ENCODE measurements around the gene TCEA2.

Gene TCEA2

DNA sequence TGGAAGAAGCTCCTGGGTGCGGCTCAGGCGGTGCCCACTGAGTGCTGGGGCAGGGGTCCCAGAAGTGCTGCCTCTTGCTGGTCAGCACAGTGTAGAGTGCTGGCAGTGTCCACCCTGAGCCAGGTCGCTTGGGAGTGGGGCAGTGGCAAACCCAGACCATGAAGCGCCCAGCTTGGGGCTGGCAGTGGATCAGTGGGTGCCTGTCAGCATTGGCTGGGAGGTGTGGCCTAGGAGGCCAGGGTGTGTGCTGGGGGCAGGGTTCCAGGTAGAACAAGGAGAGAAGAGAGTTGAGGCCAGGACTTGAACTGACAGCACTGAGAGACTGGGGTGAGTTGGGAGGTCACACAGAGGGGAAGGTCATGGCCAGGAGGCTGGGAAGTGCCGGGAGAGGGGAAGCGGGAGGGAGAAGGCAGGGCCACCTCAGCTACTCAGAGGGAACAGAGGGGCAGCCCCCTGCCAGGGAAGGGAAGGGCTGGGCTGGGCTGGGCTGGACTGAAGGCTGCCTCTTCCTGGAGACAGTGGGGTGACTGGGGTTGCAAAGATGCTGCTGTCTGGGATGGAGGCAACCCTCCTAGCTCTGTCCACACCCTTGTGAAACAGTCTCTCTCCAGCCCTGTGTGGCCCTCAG lies 4.1 kb downstream of the TCEA2 start:
- DNase-seq, result no peak

DNA sequence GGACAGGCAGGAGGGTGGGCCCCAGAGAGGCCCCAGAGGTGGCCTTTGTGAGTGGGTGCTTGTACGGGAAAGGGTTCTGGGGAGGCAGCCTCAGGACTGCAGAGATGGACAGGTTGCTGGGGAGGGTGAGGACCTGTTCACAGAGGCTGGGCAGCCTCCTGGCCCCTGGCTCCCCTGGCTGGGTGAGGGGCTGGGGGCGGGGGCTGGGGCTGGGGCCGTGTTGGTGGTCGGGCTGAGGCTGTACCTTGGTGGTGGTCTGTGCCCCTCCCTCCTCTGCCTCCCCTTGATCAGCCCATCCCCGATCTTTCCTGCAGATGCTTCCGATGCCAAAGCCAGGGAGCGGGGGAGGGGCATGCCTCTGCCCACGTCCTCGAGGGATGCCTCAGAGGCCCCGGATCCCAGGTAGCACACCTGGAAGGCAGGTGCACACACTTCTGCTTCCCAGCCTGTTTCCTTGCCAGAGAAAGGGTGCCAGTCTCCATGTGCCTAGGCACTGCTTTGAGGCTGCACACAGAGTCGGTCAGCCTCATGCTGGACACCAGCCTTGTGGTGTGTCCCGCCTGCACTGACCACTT lies 4.8 kb downstream of the TCEA2 start:
- no peak for DNase-seq

DNA sequence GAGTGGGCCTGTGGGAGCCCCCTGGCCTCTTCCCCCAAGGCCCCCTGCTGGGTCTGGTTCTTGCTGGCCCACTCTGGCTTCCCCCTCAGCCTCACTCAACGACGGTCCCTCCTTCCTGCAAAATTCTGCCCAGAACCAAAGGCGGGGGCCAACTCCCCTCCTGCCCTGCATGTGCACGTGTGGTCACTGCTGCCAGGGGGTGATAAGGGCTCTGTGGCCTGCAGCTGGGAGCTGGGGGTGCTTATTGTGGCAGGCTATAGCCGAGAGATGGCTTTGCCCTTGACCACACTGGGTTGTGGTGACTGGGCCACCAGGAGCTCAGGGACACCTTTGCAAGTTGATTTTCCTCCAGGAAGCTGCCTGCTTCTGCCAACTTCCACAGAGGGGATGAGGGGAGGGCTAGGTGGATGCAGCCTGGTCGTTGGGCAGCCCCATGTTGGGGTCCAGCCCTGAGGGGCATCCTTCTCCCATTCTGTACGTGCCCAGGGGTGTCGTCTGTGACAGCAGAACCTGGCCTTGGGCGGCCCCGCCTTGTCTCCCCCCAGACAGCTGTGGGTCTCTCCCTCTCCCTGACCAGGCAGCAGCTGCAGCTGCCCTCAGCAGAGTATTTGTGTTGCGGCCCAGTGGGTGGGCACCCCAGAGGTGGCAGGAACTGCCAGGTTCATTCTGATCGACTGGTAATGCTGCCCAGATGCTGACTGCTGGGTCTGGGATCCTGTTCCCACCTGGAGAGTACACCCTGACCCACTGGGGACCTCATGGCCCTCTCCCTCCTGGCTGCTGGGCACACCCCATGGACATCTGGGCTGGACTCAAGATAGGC lies 5.6 kb downstream of the TCEA2 start:
- DNase-seq, result no peak

DNA sequence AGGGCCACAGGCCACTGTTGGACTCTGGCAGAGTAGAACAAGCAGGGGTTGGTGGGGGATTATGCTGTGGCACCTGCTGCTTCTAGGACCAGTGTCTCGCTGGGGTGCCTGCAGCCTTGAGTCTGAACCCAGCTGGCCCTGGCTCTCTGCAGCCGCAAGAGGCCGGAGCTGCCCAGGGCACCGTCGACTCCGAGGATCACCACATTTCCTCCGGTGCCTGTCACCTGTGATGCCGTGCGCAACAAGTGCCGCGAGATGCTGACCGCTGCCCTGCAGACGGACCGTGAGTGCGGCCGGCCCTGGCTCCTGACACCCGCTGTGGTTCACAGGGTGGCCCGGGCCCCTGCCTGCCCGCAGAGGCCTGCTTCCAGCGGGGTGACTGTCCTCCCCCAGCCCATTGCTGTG lies 6.2 kb downstream of the TCEA2 start:
- no peak for DNase-seq

DNA sequence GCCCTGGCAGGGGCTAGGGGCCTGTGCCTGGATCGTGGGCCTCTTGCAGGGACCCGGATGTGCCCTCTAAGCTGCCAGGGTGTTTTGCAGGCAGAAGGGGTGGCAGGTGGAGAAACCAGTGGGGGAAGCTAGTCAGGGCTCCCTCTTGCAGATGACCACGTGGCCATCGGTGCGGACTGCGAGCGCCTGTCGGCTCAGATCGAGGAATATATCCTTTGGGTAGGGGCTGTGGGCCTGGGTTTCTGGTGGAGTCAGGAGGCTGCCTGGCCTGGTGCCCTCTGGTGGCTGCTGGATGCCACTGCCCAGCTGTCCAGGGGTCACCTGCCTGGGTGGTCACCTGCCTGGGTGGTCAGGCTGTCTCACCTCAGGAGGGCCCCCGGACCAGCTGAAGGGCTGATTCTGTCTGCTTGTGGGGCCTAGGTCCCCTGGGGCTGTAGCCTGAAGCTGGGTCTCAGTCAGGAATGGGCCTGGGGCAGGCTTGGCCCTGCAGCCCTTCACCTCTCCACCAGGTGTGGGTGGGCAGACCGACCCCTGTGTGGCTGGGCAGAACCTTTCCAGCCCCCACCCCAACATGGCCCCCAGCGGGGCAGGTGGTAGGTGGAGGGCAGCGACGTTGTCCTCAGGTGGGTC lies 6.7 kb downstream of the TCEA2 start:
- no peak for DNase-seq

DNA sequence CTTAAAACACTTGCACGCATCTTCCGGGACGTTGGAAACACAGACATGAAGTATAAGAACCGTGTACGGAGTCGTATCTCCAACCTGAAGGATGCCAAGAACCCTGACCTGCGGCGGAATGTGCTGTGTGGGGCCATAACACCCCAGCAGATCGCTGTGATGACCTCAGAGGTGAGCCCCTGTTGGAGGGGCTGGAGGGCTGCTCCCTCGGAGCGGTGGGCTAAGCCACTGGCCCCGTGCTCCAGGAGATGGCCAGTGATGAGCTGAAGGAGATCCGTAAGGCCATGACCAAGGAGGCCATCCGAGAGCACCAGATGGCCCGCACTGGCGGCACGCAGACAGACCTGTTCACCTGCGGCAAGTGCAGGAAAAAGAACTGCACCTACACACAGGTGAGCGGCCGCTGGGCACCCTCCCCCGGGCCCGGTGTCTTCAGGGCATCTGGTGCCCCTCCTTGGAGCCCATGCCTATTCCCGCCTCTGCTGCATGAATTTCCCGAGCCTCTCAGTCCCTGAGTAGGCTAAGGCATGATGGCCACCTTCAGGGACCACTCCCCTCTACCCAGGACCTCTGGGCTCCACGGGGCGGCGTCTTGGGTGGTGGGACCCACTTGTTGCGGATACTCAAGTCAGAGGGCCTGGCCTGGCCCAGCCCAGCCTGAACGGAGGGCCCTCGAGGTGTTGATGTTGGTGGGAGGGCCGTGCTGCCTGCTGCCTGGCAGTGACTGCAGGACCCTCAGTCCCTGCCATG lies 7.4 kb downstream of the TCEA2 start:
- no peak for DNase-seq

DNA sequence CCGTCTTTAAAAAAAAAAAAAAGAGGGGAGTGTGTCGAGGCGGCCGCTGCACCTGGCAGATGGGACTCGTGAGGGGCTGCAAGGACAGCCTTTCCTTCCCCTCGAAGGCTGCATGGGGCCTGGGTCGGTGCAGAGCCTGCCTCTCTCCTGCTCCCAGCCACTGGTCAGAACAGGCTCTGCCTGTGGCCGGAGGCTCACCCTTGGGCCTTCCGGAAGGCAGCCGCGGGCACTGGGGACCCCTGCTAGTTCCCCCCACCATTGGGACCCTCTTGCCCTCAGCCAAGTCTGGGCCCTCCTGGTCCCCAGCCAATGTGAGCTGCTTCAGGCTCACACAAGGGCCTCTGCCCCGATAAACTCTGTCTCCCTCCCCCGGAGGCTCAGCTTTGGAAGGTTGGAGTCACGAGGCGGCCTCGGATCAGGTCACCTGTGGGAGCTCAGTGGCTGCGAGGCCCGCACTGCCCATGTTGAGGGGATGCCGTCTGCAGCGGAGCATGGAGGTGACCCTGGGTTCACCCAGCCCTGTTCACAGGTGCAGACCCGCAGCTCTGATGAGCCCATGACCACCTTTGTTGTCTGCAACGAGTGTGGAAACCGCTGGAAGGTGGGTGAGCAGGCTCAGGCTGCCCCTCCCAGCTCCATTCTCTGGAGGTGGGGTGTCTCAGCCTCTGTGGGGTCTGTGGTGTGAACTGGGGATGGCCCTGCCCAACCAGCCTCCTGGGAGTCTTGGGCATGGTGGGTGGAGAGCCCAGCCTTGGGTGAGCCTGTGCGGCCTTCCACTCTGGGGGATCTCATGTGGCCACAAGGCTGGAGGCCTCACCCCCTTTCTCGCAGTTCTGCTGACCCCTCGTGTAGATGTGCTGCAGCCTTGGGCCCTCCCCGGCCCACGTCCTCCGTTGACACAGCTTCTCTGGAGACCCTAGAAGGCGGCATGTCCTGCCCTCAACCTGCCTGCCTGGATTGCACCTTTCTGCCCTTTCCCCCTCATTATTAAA lies 8.6 kb downstream of the TCEA2 start:
- DNase-seq, result no peak

DNA sequence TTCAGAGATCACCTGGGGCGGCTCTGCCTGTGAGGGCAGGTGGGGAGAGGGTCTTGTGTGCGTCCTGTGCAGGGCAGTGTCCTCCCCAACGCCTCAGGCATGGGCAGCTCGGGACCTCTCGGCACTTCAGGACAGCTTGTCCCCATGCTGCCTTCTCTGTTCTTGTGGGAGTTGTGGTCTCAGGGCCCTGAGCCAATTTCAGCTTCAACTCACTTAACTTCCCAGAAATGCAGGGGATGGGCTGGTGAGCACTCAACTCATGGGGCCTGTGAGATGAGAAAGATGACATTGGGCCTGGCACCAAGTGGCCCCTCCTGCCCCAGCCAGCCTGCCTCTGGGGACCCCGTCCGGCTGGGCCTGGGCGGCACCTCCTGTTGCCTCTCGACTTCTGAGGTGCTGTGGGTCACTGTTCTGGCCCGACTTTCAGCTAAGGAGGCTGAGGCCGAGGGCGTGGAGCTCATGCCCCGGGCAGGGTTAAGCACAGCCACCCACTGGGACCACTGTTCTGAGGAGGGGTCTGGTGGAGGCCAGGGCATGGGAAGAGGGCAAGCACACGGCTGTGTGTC lies 9.6 kb downstream of the TCEA2 start:
- DNase-seq, result no peak

DNA sequence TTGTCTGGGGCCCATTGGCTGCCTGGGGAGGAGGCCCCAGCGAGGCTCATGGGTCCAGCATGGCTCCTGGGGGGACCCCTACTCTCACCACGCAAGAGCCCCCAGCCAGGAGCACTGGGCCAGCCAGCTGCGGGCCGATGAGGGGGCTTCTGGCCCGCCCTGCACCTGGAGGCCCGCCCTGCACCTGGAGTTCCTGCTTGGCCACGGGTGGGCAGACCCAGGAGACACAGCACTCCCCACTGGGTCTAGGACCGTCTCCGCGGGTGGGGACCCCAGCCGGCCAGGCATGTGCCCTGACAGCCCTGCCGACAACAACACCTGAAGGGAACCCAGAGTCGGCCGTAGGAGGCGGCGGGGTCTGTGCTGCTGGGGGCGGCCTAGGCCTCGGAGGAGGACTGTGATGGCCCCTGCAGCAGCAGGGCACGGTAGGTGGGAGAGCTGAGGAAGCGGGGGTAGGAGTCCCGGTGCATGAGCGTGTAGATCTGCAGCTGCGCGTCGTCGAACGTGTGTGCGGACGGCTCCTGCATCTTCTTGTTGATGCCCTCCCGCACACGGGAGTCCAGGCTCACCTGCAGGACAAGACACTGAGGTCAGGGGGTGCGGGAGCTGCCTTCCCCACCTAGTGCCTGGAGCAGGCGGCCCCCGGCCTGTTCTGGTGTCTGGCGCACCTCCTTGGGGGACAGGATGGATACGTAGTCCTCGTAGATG lies 10.6 kb downstream of the TCEA2 start:
- no peak for DNase-seq

DNA sequence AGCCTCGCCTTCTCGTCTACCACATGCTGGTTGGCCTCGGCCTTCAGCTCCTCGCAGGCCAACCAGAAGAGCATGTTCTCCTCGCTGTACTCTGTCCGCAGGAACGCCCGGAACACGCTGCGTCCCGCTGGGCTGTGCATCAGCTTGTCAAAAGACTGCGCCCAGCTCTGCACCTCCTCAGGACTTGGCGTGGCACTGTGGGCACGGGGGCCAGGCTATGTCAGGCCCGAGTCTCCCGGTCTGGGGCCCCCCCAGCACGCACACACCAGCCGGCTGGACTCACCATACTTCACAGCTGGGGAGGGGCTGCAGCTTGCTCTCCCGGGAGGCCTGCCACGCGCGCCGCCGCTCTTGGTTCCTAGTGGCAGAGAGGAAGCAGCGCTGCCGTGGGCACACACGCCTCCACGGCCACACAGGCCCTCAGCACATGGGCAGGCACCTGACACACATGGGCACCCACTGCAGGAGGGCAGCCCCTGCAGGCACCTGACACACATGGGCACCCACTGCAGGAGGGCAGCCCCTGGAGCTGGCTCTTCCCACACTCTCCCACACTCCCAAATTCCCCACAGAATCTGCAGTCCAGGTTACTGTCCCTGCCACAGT lies 11.3 kb downstream of the TCEA2 start:
- no peak for DNase-seq

DNA sequence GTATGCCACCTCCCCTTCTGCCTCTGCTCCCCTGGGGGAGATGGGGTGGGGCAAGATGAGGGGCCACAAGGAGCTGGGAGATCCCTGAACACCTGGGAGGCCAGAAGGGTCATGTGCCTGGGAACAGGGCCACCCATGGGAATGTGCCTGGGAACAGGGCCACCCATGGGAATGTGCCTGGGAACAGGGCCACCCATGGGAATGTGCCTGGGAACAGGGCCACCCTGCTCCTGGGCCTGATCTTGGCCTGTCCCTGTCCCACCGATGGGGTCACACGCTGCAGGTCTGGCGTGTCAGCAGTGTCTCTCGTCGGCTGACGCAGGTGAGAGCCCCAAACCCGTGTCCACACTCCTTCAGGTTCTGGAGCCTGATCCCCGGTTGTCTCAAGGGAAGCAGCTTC lies 12.0 kb downstream of the TCEA2 start:
- no peak for DNase-seq

DNA sequence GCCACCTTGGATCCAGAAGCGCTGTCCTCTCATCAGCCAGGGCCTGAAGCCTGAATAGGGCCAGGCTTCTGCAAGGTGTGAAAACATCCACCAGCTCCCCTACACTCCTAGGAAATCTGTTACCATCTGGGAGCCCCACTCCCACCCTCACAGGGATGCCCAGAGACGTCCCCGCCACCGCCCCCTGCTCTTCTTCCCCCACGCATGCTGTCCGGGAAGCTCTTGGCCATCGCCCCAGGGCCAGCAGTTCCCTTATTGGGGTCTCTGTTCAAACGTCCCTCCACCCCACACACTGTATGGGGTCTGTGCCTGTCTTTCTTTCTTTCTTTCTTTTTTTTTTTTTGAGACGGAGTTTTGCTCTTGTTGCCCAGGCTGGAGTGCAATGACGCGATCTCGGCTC lies 12.6 kb downstream of the TCEA2 start:
- no peak for DNase-seq

DNA sequence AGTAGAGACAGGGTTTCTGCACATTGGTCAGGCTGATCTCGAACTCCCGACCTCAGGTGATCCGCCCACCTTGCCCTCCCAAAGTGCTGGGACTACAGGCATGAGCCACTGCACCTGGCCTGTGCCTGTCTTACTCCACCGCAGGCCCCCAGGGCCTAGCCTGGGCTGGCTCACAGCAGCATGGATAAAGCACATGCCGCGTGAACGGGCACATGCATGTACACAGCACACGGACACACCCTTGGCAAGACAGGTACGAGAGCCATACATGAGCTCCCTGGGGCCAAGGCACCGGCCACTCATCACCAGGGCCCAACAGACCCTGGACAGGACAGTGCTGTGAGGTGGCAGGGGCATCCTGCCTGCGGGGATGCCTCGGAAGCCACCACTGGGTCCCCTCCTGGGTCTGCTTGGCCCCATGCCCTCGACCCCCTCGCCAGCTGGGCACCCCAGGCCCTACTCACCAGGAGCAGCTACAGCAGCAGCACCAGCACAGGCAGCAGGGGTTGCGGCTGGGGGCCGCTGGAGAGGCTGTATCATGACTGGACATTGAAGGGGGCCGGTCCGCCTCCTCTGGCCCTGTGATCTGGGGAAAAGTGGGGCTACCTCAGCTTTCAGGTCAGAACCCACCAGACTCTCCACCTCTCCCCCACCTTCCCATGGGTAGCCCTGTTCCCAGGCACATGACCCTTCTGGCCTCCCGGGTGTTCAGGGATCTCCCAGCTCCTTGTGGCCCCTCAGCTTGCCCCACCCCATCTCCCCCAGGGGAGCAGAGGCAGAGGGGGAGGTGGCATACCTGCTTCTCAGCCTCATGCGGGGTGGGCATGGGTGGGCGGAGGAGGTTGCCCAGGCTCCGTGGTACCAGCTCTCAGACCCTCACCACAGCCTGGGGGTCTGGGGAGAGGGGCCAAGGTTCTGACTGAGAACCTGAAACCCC lies 13.3 kb downstream of the TCEA2 start:
- no peak for DNase-seq

DNA sequence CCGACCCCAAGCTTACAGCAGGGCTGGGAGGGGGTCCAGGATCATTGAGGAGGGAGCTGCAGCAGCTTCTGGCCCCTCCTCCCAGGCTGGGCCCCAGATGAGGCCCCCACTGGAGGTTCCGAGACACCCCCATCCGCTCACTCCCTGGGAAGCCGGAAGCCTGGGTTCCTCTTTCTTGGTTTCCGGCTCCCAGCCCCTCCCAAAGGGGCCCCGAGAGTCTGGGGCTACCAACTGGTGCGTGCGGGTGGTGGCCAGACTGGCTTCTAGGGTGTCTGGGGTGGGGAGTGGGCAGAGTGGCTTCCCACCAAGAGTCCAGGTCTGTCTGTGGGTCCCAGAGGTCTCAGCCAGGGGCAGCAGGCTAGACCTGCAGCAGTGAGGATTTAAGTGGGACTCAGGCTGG lies 14.1 kb downstream of the TCEA2 start:
- DNase-seq, result no peak

DNA sequence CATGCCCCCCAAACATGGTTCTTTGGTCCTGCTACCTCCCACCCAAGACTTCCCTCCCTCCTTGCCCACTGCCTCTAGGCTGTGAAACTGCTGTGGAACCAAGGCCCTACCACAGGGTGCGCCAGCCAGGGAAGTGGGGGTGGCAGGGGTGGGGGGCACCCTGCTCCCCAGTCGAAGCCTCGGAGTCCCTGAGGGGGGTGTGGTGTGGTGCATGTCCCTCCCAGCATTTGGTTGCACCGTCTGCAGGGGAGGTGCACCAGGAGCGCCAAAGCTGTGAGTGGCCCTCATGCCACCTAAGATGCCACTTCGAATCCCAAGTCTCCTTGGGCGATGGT lies 14.5 kb downstream of the TCEA2 start:
- DNase-seq, result no peak

DNA sequence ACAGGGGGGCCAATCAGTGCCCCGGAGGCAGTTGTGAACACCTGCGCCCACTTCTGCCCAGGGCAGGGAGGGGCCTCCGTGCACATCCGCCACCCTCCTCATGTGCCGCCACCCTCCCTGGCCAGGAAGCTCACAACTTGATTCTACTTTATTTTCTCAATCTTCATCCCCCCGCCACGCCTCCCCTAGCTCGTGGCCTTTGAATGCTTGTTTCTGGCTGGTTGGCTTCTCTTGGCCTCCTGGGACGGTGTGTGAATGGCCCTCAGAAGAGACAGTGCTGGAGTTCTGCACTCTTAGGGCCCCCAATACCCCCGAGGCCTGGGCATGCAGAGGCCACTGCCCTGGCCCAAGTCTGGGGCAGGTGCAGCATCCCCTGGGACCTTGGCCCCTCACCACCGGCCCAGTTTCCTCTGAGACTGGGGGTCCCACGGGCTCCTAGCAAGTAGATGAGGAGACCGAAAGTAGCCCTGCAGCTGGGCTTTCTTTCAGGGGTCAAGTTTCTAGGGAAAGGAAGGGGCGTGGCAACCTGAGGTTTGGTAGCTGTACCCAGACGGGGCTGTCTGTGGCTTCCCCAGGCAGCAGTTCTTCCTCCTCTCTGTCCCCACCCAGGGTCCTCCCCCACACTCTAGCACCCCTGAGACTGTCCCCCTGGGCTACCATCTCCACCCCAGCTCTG lies 15.0 kb downstream of the TCEA2 start:
- no peak for DNase-seq

DNA sequence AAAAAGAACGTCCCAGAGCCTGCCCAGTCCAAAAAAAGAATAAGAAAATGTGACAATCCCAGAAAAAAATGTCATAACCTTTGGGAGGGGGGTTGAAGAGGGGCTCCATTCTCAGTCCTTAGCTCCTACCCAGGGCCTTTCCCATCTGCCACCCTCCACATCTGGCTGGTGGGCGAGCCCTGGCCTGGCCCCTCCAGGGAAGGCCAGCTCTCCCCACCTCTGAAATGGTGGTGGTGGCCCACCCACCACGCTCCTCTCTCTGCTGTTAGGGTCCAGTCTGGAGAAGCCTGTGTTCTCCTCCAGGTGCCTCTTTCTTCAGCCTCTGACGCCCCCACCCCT lies 15.9 kb downstream of the TCEA2 start:
- DNase-seq, result no peak

DNA sequence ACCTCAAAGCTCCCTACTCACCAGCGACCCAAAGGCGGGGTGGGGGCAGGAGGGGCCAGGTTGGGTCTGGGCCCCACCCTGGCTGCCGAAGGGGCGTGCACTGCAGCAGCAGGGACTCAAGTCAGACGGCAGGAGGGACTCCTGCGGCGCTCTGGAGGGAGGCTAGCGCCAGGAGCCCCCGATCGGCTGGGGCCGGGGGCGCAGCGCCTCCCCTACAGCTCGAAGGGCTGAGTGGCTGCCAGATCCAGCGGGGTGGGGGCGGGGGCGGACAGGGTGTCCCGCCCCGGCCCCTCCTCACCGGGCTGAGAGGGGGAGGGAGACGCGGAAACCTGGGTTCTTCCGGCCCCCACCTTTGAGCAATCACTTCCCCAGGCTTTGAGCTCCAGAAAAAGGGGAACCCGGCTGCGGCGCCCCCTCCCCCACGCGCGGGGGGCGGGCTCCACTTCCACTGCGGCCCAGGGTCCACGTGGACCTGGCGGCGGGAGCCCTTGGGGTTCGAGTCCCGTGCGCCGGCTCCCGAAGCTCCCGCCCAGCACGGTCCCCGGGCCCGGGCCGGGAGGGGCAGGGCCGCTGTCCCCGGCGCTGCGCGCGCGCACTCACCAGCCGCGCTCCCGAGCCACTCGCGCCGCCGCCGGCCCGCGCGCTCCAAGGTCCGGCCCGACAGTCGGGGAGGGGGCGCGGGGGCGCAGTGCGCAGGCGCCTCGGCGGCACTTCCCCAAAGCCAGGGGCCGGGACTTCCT lies 16.4 kb downstream of the TCEA2 start, which contains the start of gene RGS19:
RGS19 (minus strand) TSS at position 246 of the 740 bp plus-strand sequence. CDS start 2,632 bp downstream, outside the sequence.
- DNase-seq, result peak; percentile 60

Data from SHP77 treated with DMSO at 0.1 percent for 48 hours (cell line).